Mesenchymal stem cell (in vitro differentiated cells and primary cell): ENCODE results near the gene SH3RF2.
A peak's percentile ranks its signal among the peaks of the same experiment; 100 is the strongest.

Experiments
- DNase-seq: peaks from one replicate; pipeline ENCODE4 v3.0.0-alpha.2; 2013
- H2AFZ ChIP-seq: one replicate; pipeline ENCODE4 v1.6.1; 2013; ENCODE audit warnings: low read depth, mild to moderate bottlenecking, control low read depth, inconsistent platforms, low read length, moderate library complexity
- H2AK5ac ChIP-seq: 2 replicates; pipeline ENCODE4 v1.6.1; 2013; ENCODE audit warnings: low read length, moderate library complexity, mild to moderate bottlenecking, inconsistent platforms; ENCODE audit not compliant: severe bottlenecking
- H2BK120ac ChIP-seq: one replicate; pipeline ENCODE4 v1.6.1; 2013; ENCODE audit warnings: low read depth, mild to moderate bottlenecking, inconsistent platforms, low read length, moderate library complexity
- H2BK12ac ChIP-seq, 2 experiments: one replicate each; pipeline ENCODE4 v1.6.1; 2013; ENCODE audit warnings: inconsistent platforms in 2 of 2, low read length in 2 of 2, mild to moderate bottlenecking in 2 of 2, moderate library complexity in 2 of 2, control low read depth in 1 of 2
- H2BK15ac ChIP-seq: one replicate; pipeline ENCODE4 v1.6.1; 2013; ENCODE audit warnings: mild to moderate bottlenecking, low read depth, inconsistent platforms; ENCODE audit not compliant: poor library complexity, severe bottlenecking
- H2BK5ac ChIP-seq: 2 replicates; pipeline ENCODE4 v1.6.1; 2013; ENCODE audit warnings: low read depth, mild to moderate bottlenecking, low read length, control low read depth, inconsistent platforms; ENCODE audit not compliant: poor library complexity, severe bottlenecking
- H3K14ac ChIP-seq, 2 experiments: one replicate each; pipeline ENCODE4 v1.6.1; 2013; ENCODE audit warnings: inconsistent platforms in 2 of 2, low read length in 2 of 2, control low read depth in 1 of 2, mild to moderate bottlenecking in 1 of 2, moderate library complexity in 1 of 2
- H3K18ac ChIP-seq, 2 experiments: one replicate each; pipeline ENCODE4 v1.6.1; 2013; ENCODE audit warnings: inconsistent platforms in 2 of 2, low read length in 2 of 2, control low read depth in 1 of 2, low read depth in 1 of 2, mild to moderate bottlenecking in 1 of 2
- H3K23ac ChIP-seq, 2 experiments: one replicate each; pipeline ENCODE4 v1.6.1; 2013; ENCODE audit warnings: inconsistent platforms in 2 of 2, low read length in 2 of 2, mild to moderate bottlenecking in 2 of 2, moderate library complexity in 2 of 2, control low read depth in 1 of 2
- H3K27ac ChIP-seq: 2 replicates; pipeline ENCODE4 v1.5.1; 2013; ENCODE audit warnings: mild to moderate bottlenecking, moderate library complexity, low read length, control low read depth, inconsistent platforms; ENCODE audit not compliant: poor library complexity, severe bottlenecking
- H3K27me3 ChIP-seq, 2 experiments: 2 replicates each; pipeline versions ENCODE4 v1.6.1 to v1.7.0; 2013; ENCODE audit warnings: low read length in 2 of 2, mild to moderate bottlenecking in 2 of 2, moderate library complexity in 2 of 2, control low read depth in 1 of 2, inconsistent platforms in 1 of 2; ENCODE audit not compliant: control insufficient read depth in 1 of 2, insufficient read depth in 1 of 2
- H3K36me3 ChIP-seq, 2 experiments: 2 replicates each; pipeline versions ENCODE4 v1.6.1 to v1.7.0; 2013; ENCODE audit warnings: low read length in 2 of 2, control low read depth in 1 of 2, inconsistent platforms in 1 of 2, low read depth in 1 of 2, mild to moderate bottlenecking in 1 of 2; ENCODE audit not compliant: insufficient read depth in 2 of 2, control insufficient read depth in 1 of 2
- H3K4ac ChIP-seq, 2 experiments: one replicate each; pipeline ENCODE4 v1.6.1; 2013; ENCODE audit warnings: inconsistent platforms in 2 of 2, low read length in 2 of 2, mild to moderate bottlenecking in 2 of 2, moderate library complexity in 2 of 2, control low read depth in 1 of 2, low read depth in 1 of 2
- H3K4me1 ChIP-seq: 2 replicates; pipeline ENCODE4 v1.6.1; 2013; ENCODE audit warnings: low read depth, low read length, control low read depth; ENCODE audit not compliant: control insufficient read depth, insufficient read depth
- H3K4me2 ChIP-seq: 2 replicates; pipeline ENCODE4 v1.6.1; 2013; ENCODE audit warnings: low read length, mild to moderate bottlenecking, inconsistent platforms; ENCODE audit not compliant: poor library complexity, severe bottlenecking
- H3K4me3 ChIP-seq, 2 experiments: 2 replicates each; pipeline versions ENCODE4 v1.5.1 to v1.7.0; 2013; ENCODE audit warnings: low read length in 2 of 2, mild to moderate bottlenecking in 2 of 2, control low read depth in 1 of 2, low read depth in 1 of 2; ENCODE audit not compliant: insufficient read depth in 1 of 2
- H3K79me1 ChIP-seq: replicated peaks from 2 replicates; pipeline ENCODE4 v1.6.1; 2013; ENCODE audit warnings: mild to moderate bottlenecking, control low read depth, low read length, inconsistent platforms; ENCODE audit not compliant: poor library complexity, severe bottlenecking
- H3K9ac ChIP-seq: 2 replicates; pipeline ENCODE4 v1.7.0; 2013; ENCODE audit warnings: mild to moderate bottlenecking, low read length, moderate library complexity
- H3K9me3 ChIP-seq: 2 replicates; pipeline ENCODE4 v1.7.0; 2013; ENCODE audit warnings: mild to moderate bottlenecking, low read length; ENCODE audit not compliant: control insufficient read depth
- H4K8ac ChIP-seq: one replicate; pipeline ENCODE4 v1.6.1; 2013; ENCODE audit warnings: inconsistent platforms, mild to moderate bottlenecking, low read length, moderate library complexity
- H4K91ac ChIP-seq: one replicate; pipeline ENCODE4 v1.6.1; 2013; ENCODE audit warnings: mild to moderate bottlenecking, low read length, inconsistent platforms
- WGBS: methylation state at CpG from one replicate; pipeline ENCODE4 v1.1.7; 2013; ENCODE audit warnings: mixed read lengths; 5-methylcytosine and 5-hydroxymethylcytosine counted together

The SH3RF2 gene

DNA sequence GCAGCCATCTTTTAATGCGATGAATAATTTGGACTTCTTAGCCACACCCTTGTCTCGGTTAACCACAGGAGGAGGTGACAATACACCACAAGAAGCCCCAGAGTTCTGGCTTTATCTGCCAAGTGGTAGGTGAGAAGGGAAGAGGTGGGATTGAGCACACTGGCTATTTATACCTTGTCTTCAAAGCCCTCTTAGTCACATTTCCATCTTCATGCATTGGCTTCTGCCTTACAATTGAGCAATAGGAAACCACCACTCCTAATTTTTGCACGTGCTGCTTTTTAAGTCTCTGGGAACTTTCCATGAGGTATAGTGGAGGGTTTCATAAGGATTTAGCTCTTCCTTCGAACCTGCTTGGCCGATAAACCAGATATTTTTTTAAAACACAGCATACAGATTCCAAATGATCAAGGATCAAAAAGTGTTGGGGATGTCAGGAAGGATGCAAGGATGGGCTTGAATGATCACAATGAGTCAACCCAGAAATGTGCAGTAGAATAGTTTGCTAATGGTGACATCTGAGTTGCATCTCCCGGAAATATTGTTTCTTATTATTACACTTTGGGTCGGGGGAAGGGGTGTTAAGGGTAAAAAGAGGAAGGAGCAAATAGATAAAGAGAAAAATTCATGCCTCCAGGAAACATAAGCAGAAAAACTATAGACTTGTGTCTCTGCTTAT lies 143.5 kb downstream of the SH3RF2 start:
- no peaks in the 10 kb centered on the region for H3K27me3 ChIP-seq
- H2AK5ac ChIP-seq: no peak overlapping the region
- H3K9me3 ChIP-seq: no peaks in the 10 kb centered on the region
- H4K91ac ChIP-seq: no peak overlapping the region
- H2BK120ac ChIP-seq: no peak overlapping the region
- H2BK15ac ChIP-seq: no peak overlapping the region
- no peaks in the 10 kb centered on the region for H3K4me1 ChIP-seq
- H3K23ac ChIP-seq: no peak overlapping the region
- H3K4me2 ChIP-seq: no peak overlapping the region
- no peak overlapping the region for H4K8ac ChIP-seq
- H3K27ac ChIP-seq: no peak overlapping the region
- H3K4ac ChIP-seq: no peak overlapping the region
- H2BK5ac ChIP-seq: no peak overlapping the region
- no peak overlapping the region for H2BK12ac ChIP-seq
- no peak overlapping the region for H3K14ac ChIP-seq
- no peak overlapping the region for H3K4me3 ChIP-seq
- no peak overlapping the region for H2AFZ ChIP-seq
- H3K36me3 ChIP-seq: no peaks in the 10 kb centered on the region
- H3K9ac ChIP-seq: no peak overlapping the region
- no peak overlapping the region for H3K18ac ChIP-seq
- DNase-seq: peak; percentile 24
- WGBS: 70% methylated on average over 3 of the region's 7 CpGs
- H3K79me1 ChIP-seq: no peaks in the 10 kb centered on the region

DNA sequence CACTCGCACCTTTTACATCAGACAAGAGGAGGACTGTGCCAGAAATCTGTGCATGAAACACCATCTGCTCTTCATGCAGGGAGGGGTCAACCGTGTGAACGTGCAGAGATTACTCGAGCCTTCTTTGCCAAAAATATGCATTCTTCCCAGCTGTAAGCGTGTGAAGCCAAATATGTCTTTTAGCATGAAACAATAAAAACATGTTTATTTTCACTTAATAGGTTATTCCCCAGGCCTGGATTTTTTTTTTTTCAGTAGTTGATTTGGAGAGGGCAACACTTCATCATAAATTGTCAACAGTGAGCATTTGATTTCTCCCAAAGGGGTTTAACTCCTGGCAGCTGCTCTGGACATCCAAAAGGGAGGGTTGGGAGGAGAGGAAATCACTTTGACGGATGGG lies 145.2 kb downstream of the SH3RF2 start:
- no peak overlapping the region for H2BK120ac ChIP-seq
- H3K23ac ChIP-seq: no peak overlapping the region
- H4K91ac ChIP-seq: no peak overlapping the region
- no peak overlapping the region for H3K9ac ChIP-seq
- no peak overlapping the region for H3K4me3 ChIP-seq
- DNase-seq: no peak
- no peak overlapping the region for H2AK5ac ChIP-seq
- H3K9me3 ChIP-seq: no peaks in the 10 kb centered on the region
- H3K27me3 ChIP-seq: no peaks in the 10 kb centered on the region
- H3K27ac ChIP-seq: no peak overlapping the region
- no peak overlapping the region for H2BK12ac ChIP-seq
- no peak overlapping the region for H3K4me2 ChIP-seq
- H3K4me1 ChIP-seq: no peaks in the 10 kb centered on the region
- no peak overlapping the region for H3K4ac ChIP-seq
- H2BK15ac ChIP-seq: no peak overlapping the region
- H3K36me3 ChIP-seq: no peaks in the 10 kb centered on the region
- no peak overlapping the region for H3K18ac ChIP-seq
- no peaks in the 10 kb centered on the region for H3K79me1 ChIP-seq
- H4K8ac ChIP-seq: no peak overlapping the region
- WGBS: 56% methylated on average over 5 of the region's 6 CpGs
- H3K14ac ChIP-seq: no peak overlapping the region
- H2AFZ ChIP-seq: no peak overlapping the region
- no peak overlapping the region for H2BK5ac ChIP-seq

DNA sequence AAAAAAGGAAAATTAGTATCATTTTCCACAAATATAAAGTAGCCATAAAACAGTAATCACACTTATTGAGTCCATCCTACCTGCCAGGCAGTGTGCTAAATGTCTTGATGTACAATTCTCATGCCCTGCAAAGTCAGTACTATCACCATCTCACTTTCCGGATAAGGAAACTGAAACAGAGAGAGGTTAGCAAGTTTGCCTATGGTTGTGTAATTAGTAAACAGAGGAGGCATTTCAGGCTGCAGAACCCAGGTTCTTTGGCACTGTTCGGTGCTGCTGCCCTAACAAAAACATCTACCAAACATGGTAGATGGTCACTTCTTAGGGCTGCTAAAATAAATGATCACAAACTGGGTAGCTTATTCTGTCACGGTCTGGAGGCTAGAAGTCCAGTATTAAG lies 146.4 kb downstream of the SH3RF2 start:
- 93% methylated on average over 2 of the region's 3 CpGs for WGBS
- H2AK5ac ChIP-seq: no peak overlapping the region

DNA sequence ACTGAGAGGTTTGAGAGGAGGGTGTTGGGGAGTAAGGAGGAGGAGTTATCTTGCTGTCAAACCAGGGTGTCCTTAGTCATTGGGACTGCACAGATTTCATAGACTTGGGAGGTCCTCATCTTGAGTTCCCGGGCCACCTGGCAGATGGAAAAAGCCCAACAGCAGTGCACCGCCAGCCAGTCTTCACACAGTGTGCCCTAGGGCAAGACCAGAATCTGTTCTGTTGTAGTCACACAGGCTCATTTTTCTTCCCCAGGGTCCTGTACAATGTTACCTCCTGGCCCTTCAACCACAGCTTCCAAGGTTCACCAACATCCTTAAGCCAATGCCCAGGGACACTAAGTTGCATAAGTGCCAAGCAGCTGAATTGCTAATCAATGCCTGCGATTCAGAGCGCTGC lies 148.0 kb downstream of the SH3RF2 start:
- Histone ChIP-seq H3K4me2 (no peak overlapping the region), H2BK5ac (no peak overlapping the region), H3K18ac (no peak overlapping the region), H2BK12ac (no peak overlapping the region), H3K4me1 (no peaks in the 10 kb centered on the region), H4K91ac (no peak overlapping the region), H2BK15ac (no peak overlapping the region), H3K27me3 (no peaks in the 10 kb centered on the region), H3K27ac (no peak overlapping the region), H3K9ac (no peak overlapping the region), H3K4ac (no peak overlapping the region), H2AFZ (no peak overlapping the region), H3K36me3 (no peaks in the 10 kb centered on the region), H4K8ac (no peak overlapping the region), H2BK120ac (no peak overlapping the region), H3K79me1 (no peaks in the 10 kb centered on the region), H3K9me3 (no peaks in the 10 kb centered on the region), H3K14ac (no peak overlapping the region), H3K4me3 (no peak overlapping the region), H2AK5ac (no peak overlapping the region), H3K23ac (no peak overlapping the region)
- DNase-seq: no peak
- WGBS: 100% methylated on average over 4 of the region's 4 CpGs

More for the DNA sequence above, 146.4 kb downstream of the SH3RF2 start:
- H3K23ac ChIP-seq: no peak overlapping the region
- no peak overlapping the region for H3K4ac ChIP-seq
- H3K14ac ChIP-seq: no peak overlapping the region
- no peak for DNase-seq
- H2BK120ac ChIP-seq: no peak overlapping the region
- H3K18ac ChIP-seq: no peak overlapping the region
- H3K27ac ChIP-seq: no peak overlapping the region
- H3K79me1 ChIP-seq: no peaks in the 10 kb centered on the region
- no peaks in the 10 kb centered on the region for H3K4me1 ChIP-seq
- no peak overlapping the region for H2BK12ac ChIP-seq
- no peak overlapping the region for H2AFZ ChIP-seq
- H3K4me2 ChIP-seq: no peak overlapping the region
- H2BK15ac ChIP-seq: no peak overlapping the region
- no peak overlapping the region for H4K8ac ChIP-seq
- no peak overlapping the region for H3K4me3 ChIP-seq
- no peak overlapping the region for H3K9ac ChIP-seq
- no peaks in the 10 kb centered on the region for H3K9me3 ChIP-seq
- no peaks in the 10 kb centered on the region for H3K27me3 ChIP-seq
- H4K91ac ChIP-seq: no peak overlapping the region
- H3K36me3 ChIP-seq: no peaks in the 10 kb centered on the region
- no peak overlapping the region for H2BK5ac ChIP-seq
